HG03280 (cell line): ENCODE measurements around the gene SPACA6.

Experiments used
- ATAC-seq: cut with Tn5 transposase; IDR thresholded peaks from one replicate; pipeline ENCODE4 v1.9.1; 2021; ENCODE audit warnings: mild to moderate bottlenecking, moderate library complexity; ENCODE audit not compliant: unreplicated experiment

Gene SPACA6

GRCh38 chr19:51688671-51689571, 4.2 kb upstream of the SPACA6 start:
- ATAC-seq, result no peak

- no peak for ATAC-seq
Measured at GRCh38 chr19:51689751-51690453, 3.2 kb upstream of the SPACA6 start.

DNA sequence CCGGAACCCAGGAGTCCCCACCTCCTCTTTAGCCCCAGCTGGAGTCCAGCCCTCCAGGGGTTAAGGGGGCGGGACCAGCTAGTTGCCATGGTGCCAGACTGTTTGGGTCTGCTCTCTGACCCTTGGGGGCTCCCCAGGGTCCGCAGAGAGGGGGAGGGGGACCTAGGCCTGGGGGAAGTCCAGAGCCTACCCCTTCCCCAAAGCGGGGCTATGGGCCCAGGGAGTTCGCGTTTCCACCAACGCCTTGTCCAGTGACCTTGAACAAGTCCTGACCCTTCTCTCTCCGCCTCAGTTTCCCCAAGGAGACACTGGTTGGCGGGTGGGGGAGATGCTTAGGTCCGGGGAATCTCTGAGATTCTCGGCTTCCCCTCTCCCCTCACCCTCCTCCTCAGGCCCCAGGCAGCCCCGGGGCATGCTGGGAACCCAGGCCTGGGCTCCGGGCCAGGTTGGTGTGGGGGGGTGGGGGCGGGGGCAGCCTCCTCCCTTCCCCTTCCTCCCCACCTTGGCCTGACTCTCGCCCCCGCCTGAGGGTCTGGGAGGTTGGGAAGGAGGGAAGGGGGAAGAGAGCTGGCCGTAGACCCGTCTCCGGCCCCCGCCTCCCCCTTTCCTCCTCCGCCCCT, 2.6 kb upstream of the SPACA6 start:
- ATAC-seq, result no peak

- no peak for ATAC-seq
Measured at GRCh38 chr19:51691074-51691583, 2.0 kb upstream of the SPACA6 start.

DNA sequence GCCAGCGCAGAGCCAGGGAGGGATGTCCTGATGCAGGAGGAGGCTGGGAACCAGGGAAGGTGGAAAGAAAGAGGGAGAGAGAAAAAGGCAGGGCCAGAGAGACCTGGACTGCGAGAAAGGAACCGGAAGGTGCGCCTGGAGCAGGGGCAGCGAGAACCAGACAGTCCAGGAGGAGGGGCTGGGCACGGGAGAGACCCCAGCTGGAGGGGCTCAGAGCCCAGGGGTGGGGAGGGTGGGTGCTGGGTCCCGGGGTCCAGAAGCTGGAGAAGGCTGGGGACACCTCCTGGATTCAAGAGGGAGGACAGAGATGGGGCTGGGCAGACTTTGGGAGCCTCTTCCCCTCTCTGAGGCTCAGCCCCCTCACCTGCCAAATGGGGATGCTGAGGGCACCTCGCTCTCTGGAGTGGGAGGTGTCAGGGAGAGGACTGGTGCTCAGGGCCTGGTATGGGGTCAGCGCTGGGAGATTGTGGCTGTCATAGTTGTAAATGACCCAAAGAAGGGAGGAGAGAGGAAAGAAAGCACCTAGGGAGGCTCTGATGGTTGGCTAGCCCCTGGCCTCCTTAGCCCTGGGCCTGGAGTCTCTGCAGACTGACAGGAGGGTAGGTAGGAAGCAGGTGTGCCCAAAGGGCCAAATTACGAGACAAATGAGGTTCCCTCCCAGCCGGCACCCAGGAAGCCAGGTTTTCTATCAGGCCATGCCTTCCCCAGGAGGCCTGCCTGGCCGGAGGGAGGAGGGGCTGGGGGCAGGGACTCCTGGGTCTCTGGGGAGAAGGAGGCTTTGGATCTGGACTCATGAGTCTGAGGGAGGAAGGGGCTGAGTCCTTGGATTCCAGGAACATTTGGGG, 1.3 kb upstream of the SPACA6 start:
- ATAC-seq, result no peak

GRCh38 chr19:51692468-51692867, 662 bp upstream of the SPACA6 start:
- ATAC-seq, result no peak

GRCh38 chr19:51693819-51694218, 689 bp downstream of the SPACA6 start:
- ATAC-seq, result no peak

DNA sequence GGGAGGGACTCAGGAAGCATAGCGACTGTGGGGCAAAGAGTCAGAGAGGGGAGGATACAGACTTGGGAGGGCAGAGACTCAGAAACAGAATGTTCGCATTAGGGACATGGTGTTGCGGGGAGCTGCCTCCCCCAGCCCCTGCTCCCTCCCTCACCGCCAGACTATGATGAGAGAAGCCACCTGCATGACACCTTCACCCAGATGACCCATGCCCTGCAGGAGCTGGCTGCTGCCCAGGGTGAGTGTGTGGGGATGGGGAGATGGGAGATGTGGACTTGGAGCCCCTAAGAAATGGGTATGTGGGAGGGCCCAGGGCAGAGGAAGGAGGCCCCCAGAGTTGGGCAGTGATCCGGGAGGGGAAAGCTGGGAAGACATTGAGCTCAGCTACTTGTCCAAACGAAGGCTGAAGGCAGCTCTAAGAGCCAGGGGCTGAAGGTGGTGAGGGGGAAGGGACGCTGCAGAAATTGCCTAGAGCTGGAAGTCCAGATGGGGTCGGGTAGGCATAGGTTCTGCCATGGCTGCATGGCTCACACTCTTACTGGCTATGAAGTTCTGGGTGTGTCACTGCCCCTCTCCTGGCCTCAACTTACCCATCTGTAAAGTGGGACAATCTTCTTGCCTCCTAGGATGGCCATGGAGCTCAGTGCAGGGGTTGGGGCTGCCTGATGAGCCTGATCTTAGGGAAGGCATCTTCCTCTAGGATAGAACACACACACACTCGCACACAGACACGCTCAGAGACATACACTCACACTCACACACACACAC, 1.4 kb downstream of the SPACA6 start:
- ATAC-seq, result no peak

- ATAC-seq, result no peak
Measured at GRCh38 chr19:51695088-51695487, 2.0 kb downstream of the SPACA6 start.

DNA sequence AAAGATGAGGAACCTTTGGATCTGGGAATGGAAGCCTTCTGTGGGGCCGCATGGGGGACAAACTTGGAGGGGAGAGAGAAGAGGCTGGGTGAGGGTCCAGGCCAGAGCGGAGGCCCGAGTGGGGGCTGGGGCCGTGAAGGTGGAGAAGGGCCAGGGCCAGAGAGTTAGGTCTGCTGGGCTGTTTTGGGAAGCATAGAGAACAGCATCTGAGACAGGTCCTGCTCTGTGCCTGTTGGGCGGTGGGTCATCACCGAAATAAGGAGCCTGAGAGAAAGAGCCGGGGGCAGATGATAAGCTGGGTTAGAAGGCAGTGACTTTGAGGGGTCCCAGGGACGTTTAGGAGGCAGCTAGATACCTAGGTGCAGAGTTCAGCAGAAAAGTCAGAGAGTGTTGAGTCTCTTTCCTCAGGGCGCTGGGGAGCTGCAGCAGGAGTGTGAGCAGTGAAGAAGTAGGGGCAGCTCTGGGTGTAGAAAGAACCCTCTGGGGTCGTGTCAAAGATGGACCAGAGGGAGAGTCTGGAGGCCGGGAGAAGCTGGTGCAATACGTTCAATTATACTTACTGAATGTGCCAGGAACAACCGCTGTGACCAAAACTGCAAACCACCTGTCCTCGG, 2.7 kb downstream of the SPACA6 start:
- ATAC-seq, result no peak

DNA sequence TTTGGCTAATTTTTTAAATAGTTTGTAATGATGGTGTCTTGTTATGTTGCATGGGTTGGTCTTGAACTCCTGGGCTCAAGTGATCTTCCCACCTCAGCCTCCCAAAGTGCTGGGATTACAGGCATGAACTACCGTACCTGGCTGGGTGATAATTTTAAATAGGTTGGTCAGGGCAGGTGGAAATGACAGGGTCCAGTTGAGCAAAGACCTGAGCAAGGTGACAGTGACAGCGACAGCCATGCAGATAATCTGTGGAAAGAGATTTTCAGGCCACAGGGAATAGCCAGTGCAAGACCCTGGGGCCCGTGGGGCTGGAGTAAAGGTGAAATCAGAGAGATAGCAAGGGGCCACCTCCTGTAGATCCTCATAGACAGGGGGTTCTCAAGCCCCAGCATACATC, 3.5 kb downstream of the SPACA6 start:
- no peak for ATAC-seq

DNA sequence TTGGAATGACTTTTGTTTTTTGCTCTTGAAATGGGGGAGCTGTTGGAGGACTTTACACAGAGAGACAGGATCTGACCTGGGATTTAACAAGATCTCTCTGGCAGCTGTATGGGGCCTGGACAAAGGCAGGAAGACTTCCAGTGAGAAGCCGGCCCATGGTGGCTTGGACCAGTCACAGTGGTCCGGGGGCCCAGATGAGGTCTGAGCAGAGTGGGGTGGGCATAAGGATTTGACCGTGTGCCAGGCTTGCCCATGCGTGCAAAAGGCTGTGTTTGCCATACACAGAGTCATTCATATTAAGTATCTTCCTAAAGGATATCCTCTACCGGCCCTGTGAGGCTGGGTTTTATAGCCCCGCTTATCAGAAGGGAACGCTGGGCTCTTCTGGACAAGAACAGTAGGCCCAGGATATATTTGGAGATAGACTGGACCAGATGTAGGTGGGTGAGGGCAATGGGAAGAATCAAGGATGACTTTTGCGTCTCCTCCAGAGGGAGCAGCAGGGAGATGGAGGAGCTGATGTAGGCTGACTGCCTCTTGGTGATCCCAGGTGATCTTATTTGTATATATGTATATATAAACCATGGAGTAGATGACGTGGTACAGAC, 4.1 kb downstream of the SPACA6 start:
- no peak for ATAC-seq

DNA sequence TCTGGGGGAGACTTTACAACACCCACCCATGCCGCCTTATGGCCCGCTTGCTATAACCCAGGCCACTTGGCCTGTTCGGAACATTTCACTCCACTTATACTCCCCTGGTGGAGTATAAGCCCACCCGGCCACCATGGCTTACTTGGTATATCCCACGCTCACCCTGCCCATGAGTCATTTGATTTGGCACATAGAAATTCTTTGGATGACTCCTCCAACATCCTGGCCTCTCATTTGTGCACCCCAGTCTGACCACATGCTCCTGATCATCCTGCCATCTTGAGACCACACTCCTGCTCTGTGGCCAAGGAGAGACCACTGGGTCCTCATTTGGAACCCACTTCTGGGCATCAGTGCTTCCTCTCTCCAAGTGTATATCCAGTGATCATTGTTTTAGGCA, 5.2 kb downstream of the SPACA6 start:
- no peak for ATAC-seq

- no peak for ATAC-seq
Measured at GRCh38 chr19:51699170-51699569, 6.0 kb downstream of the SPACA6 start.

GRCh38 chr19:51701468-51702100, 8.5 kb downstream of the SPACA6 start:
- no peak for ATAC-seq

GRCh38 chr19:51702103-51702824, 9.1 kb downstream of the SPACA6 start:
- no peak for ATAC-seq

DNA sequence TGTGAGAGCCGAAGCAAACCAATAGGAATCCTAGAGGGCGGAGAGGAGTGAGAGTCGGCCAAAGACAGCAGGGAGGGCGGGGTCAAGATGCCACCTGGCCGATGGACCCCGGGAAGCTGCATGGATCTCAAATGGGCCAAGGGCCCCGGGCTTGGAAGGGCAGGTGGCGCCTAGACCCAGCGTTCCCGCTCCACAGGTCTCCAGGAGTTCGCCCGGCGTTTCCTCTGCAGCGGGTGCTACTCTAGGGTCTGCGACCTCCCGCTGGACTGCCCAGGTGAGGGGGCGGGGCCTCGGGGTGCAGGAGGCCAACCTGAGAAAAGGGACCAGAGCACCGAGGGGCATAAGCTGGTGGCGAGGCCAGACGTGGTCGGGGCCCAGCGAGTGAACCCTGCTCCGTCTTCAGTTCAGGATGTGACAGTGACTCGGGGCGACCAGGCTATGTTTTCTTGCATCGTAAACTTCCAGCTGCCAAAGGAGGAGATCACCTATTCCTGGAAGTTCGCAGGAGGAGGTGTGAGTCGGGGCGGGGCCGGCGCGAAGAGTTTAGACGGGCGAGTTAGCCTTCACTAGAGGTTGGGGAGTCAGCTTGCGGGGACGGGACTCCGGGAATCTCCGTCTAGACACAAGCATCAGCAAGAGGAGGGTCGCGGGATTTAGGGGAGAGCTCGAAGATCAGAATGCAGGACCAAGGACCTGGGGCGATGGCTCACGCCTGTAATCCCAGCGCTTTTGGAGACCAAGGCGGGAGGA, 9.9 kb downstream of the SPACA6 start:
- ATAC-seq, result no peak
